ENCODE results near the gene GYG1.

Gene GYG1

DNA sequence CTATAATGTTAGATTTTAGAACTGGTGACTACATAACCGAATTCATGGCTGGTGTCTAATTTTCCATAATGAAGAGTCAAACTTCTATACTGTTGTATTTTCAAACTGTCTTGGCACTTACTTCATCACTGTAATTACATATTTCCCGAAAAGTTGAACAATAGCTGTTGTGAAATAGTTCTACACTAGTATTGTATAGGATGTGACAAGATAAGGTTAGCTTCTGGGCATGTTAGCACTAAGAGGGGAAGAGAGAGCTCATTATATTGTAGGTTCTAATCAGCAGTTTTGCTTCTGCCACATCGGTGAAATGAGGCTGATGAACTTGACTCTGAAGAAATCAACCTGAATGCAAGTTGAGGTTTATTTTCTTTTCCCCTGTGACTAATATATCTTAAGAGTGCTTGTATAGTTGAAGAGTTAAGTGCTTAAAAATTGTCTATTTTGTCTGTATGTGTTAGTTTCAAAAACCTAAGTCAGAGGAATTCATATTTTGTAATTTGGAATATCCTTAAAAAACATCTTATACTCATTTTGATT is 8.9 kb downstream of the GYG1 start:
- no peaks in the 10 kb centered on the region for H3K27me3 ChIP-seq (ENCODE audit: insufficient read depth, insufficient read length)
- H3K9ac ChIP-seq (ENCODE audit: insufficient read length, low read depth): no peak overlapping the region
- DNase-seq (ENCODE audit: low read depth, low spot score): no peak
- H3K4me3 ChIP-seq (ENCODE audit: insufficient read length, low read depth): no peak overlapping the region
- TF ChIP-seq YY1 (IDR thresholded peaks at IDR 0.05; ENCODE audit: insufficient read depth, insufficient read length) (no peak), ZNF274 (IDR thresholded peaks at IDR 0.05; ENCODE audit: low read depth, low read length) (no peak), SUZ12 (IDR thresholded peaks at IDR 0.05; ENCODE audit: extremely low read depth, insufficient read depth, insufficient read length) (no peak)
- no peaks in the 10 kb centered on the region for H3K9me3 ChIP-seq (ENCODE audit: insufficient read depth, low read length)
- H3K36me3 ChIP-seq (ENCODE audit: insufficient read depth, insufficient read length, low read length): peaks cover 35% of the 10 kb centered on the region
- no peaks in the 10 kb centered on the region for H3K4me1 ChIP-seq (ENCODE audit: insufficient read depth, insufficient read length)

DNA sequence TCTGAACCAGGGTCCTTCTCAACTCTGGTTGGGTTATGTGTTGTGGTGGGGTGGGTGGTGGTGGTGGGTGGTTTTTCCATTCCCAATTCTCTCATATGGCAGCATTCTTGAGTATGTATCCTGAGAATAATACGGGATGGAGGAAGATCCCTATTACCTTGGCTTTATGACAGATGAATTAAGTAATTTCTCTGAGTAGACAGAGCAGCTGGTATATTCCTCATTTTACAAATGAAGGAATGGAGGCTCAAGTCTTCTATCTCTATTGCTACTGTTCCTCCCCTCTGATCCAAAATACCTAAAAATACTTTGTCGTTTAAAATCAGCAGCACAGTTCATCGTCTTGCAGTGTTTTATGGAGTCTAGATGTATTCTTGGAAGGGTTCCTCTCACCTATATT is 10.4 kb downstream of the GYG1 start:
- Histone ChIP-seq H3K4me1 (ENCODE audit: insufficient read depth, insufficient read length) (no peaks in the 10 kb centered on the region), H3K9me3 (ENCODE audit: insufficient read depth, low read length) (no peaks in the 10 kb centered on the region), H3K9ac (ENCODE audit: insufficient read length, low read depth) (no peak overlapping the region), H3K27me3 (ENCODE audit: insufficient read depth, insufficient read length) (no peaks in the 10 kb centered on the region), H3K4me3 (ENCODE audit: insufficient read length, low read depth) (no peak overlapping the region), H3K36me3 (ENCODE audit: insufficient read depth, insufficient read length, low read length) (peaks cover 21% of the 10 kb centered on the region)
- TF ChIP-seq ZNF274 (IDR thresholded peaks at IDR 0.05; ENCODE audit: low read depth, low read length): no peak
- TF ChIP-seq SUZ12 (IDR thresholded peaks at IDR 0.05; ENCODE audit: extremely low read depth, insufficient read depth, insufficient read length): no peak
- no peak for DNase-seq (ENCODE audit: low read depth, low spot score)

DNA sequence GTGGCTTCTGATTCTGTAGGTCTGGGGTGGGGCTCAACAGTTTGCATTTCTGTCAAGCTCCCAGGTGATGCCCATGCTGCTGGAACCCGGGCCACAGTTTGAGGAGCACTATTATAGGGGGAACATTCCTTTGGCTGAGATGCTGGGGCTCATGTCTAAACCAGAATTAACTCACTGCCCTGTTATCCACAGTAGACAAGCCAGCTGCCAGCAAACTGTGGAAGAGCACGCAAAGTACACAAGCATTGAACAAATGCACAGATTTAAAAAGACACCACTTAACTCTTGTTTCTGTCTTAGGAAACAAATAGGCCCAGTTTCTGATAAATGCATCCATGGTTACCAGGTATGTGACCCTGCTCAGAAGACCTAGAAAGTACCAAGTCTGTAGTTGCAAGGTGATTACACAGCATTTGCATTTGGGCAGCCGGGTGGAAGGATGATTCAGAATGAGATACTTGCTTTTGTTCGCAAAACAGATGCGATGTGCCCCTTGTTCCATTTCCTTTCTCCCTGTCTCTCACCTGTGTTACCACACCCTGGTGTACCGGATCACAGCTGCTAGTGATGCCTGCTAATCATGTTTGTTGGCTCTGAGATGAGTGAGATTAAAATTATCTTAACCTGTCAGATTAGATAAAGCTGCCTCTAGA is 12.4 kb downstream of the GYG1 start:
- no peak for TF ChIP-seq SUZ12 (IDR thresholded peaks at IDR 0.05; ENCODE audit: extremely low read depth, insufficient read depth, insufficient read length)
- no peak for TF ChIP-seq YY1 (IDR thresholded peaks at IDR 0.05; ENCODE audit: insufficient read depth, insufficient read length)
- no peak for TF ChIP-seq ZNF274 (IDR thresholded peaks at IDR 0.05; ENCODE audit: low read depth, low read length)
- Histone ChIP-seq H3K9ac (ENCODE audit: insufficient read length, low read depth) (no peak overlapping the region), H3K4me3 (ENCODE audit: insufficient read length, low read depth) (no peak overlapping the region), H3K4me1 (ENCODE audit: insufficient read depth, insufficient read length) (no peaks in the 10 kb centered on the region), H3K36me3 (ENCODE audit: insufficient read depth, insufficient read length, low read length) (peaks cover 22% of the 10 kb centered on the region), H3K27me3 (ENCODE audit: insufficient read depth, insufficient read length) (no peaks in the 10 kb centered on the region), H3K9me3 (ENCODE audit: insufficient read depth, low read length) (no peaks in the 10 kb centered on the region)
- no peak for DNase-seq (ENCODE audit: low read depth, low spot score)

GRCh38 chr3:149004622-149005021 is 13.3 kb downstream of the GYG1 start:
- no peak for TF ChIP-seq ZNF274 (IDR thresholded peaks at IDR 0.05; ENCODE audit: low read depth, low read length)
- no peak for TF ChIP-seq SUZ12 (IDR thresholded peaks at IDR 0.05; ENCODE audit: extremely low read depth, insufficient read depth, insufficient read length)
- TF ChIP-seq YY1 (IDR thresholded peaks at IDR 0.05; ENCODE audit: insufficient read depth, insufficient read length): no peak
- Histone ChIP-seq H3K4me3 (ENCODE audit: insufficient read length, low read depth) (no peak overlapping the region), H3K36me3 (ENCODE audit: insufficient read depth, insufficient read length, low read length) (peaks cover 25% of the 10 kb centered on the region), H3K27me3 (ENCODE audit: insufficient read depth, insufficient read length) (no peaks in the 10 kb centered on the region), H3K9ac (ENCODE audit: insufficient read length, low read depth) (no peak overlapping the region), H3K9me3 (ENCODE audit: insufficient read depth, low read length) (no peaks in the 10 kb centered on the region), H3K4me1 (ENCODE audit: insufficient read depth, insufficient read length) (no peaks in the 10 kb centered on the region)
- DNase-seq (ENCODE audit: low read depth, low spot score): no peak

- H3K4me3 ChIP-seq (ENCODE audit: insufficient read length, low read depth): no peak overlapping the region
- no peaks in the 10 kb centered on the region for H3K27me3 ChIP-seq (ENCODE audit: insufficient read depth, insufficient read length)
- TF ChIP-seq SUZ12 (IDR thresholded peaks at IDR 0.05; ENCODE audit: extremely low read depth, insufficient read depth, insufficient read length) (no peak), YY1 (IDR thresholded peaks at IDR 0.05; ENCODE audit: insufficient read depth, insufficient read length) (no peak), ZNF274 (IDR thresholded peaks at IDR 0.05; ENCODE audit: low read depth, low read length) (no peak)
- no peaks in the 10 kb centered on the region for H3K4me1 ChIP-seq (ENCODE audit: insufficient read depth, insufficient read length)
- DNase-seq (ENCODE audit: low read depth, low spot score): no peak
- H3K9me3 ChIP-seq (ENCODE audit: insufficient read depth, low read length): no peaks in the 10 kb centered on the region
- no peak overlapping the region for H3K9ac ChIP-seq (ENCODE audit: insufficient read length, low read depth)
- peaks cover 30% of the 10 kb centered on the region for H3K36me3 ChIP-seq (ENCODE audit: insufficient read depth, insufficient read length, low read length)
Measured at GRCh38 chr3:149005416-149005815, 14.1 kb downstream of the GYG1 start.

DNA sequence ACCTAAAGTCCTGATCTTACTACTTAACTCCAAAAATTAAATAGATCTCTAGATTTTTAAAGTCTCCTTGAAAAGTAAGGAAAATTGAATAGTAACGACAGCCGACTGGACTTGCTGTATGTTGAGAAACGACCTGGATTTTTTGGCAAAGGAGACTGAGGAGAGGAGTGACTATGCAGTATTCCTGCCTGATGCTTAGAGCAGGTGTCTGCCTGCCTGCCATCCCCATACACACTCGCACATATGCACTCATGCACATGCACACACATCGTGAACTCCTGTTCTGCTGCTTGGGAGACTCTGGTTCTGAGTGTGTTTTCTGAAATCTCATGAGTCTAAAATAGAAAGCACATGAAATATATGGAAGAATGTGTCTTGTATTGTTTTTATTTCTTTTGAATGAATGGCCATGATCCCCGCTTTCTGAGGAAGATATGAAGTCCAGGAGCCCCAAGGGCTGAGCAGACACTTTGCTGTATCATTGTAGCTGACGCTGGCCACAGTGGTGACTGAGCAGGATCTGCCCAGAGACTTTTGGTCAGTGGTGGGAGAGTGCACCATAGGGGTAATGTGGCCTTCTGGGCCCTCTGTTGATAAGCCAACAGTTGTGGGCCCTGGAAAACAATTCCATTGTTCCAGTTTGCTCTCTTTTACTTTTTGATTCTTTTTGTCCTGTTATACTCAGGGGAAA is 16.4 kb downstream of the GYG1 start:
- DNase-seq (ENCODE audit: low read depth, low spot score): no peak
- no peak overlapping the region for H3K9ac ChIP-seq (ENCODE audit: insufficient read length, low read depth)
- no peak for TF ChIP-seq ZNF274 (IDR thresholded peaks at IDR 0.05; ENCODE audit: low read depth, low read length)
- TF ChIP-seq SUZ12 (IDR thresholded peaks at IDR 0.05; ENCODE audit: extremely low read depth, insufficient read depth, insufficient read length): no peak
- no peak for TF ChIP-seq YY1 (IDR thresholded peaks at IDR 0.05; ENCODE audit: insufficient read depth, insufficient read length)
- H3K9me3 ChIP-seq (ENCODE audit: insufficient read depth, low read length): no peaks in the 10 kb centered on the region
- H3K36me3 ChIP-seq (ENCODE audit: insufficient read depth, insufficient read length, low read length): peaks cover 43% of the 10 kb centered on the region
- no peak overlapping the region for H3K4me3 ChIP-seq (ENCODE audit: insufficient read length, low read depth)
- no peaks in the 10 kb centered on the region for H3K4me1 ChIP-seq (ENCODE audit: insufficient read depth, insufficient read length)
- H3K27me3 ChIP-seq (ENCODE audit: insufficient read depth, insufficient read length): no peaks in the 10 kb centered on the region

GRCh38 chr3:149009732-149010131 is 18.4 kb downstream of the GYG1 start:
- no peaks in the 10 kb centered on the region for H3K9me3 ChIP-seq (ENCODE audit: insufficient read depth, low read length)
- TF ChIP-seq SUZ12 (IDR thresholded peaks at IDR 0.05; ENCODE audit: extremely low read depth, insufficient read depth, insufficient read length) (no peak), YY1 (IDR thresholded peaks at IDR 0.05; ENCODE audit: insufficient read depth, insufficient read length) (no peak), ZNF274 (IDR thresholded peaks at IDR 0.05; ENCODE audit: low read depth, low read length) (no peak)
- no peaks in the 10 kb centered on the region for H3K27me3 ChIP-seq (ENCODE audit: insufficient read depth, insufficient read length)
- no peaks in the 10 kb centered on the region for H3K4me1 ChIP-seq (ENCODE audit: insufficient read depth, insufficient read length)
- no peak overlapping the region for H3K9ac ChIP-seq (ENCODE audit: insufficient read length, low read depth)
- no peak overlapping the region for H3K4me3 ChIP-seq (ENCODE audit: insufficient read length, low read depth)
- no peak for DNase-seq (ENCODE audit: low read depth, low spot score)
- peaks cover 51% of the 10 kb centered on the region for H3K36me3 ChIP-seq (ENCODE audit: insufficient read depth, insufficient read length, low read length)
